ENCODE measurements around the gene PODN. TPM values are rescaled to one million over a fixed set of nuclear protein-coding genes. Genes with fewer than 3 reads are reported as not detected.

The PODN gene
- total RNA-seq, 1 experiment from 2014 or later = 0.17 TPM

GRCh38 chr1:53081384-53082066, 19.5 kb downstream of the PODN start:
- H3K27ac Mint-ChIP-seq = no peak overlapping the region
- Histone ChIP-seq H3K23me2 (ENCODE audit: insufficient read length, low read depth, low read length, poor library complexity, severe bottlenecking) (peaks cover 3% of the 10 kb centered on the region), H3K79me2 (ENCODE audit: insufficient read depth, low read length) (no peaks in the 10 kb centered on the region), H3K4ac (ENCODE audit: low read depth, low read length) (no peak overlapping the region), H2AFZ (ENCODE audit: low read length) (no peak overlapping the region), H4K5ac (ENCODE audit: insufficient read length, low read depth, low read length) (no peak overlapping the region), H3K56ac (ENCODE audit: insufficient read length, low read depth, low read length) (no peak overlapping the region), H3K79me1 (ENCODE audit: insufficient read depth, low read depth, low read length, poor library complexity, severe bottlenecking) (no peaks in the 10 kb centered on the region), H3K4me2 (ENCODE audit: insufficient read depth, insufficient read length, low read length) (no peak overlapping the region), H2BK12ac (ENCODE audit: insufficient read length, low read depth, low read length) (no peak overlapping the region), H2BK120ac (ENCODE audit: low read depth, low read length, poor library complexity, severe bottlenecking) (no peak overlapping the region), H3K4me1 (ENCODE audit: insufficient read depth, low read length) (peaks cover 6% of the 10 kb centered on the region; the same call in 1 of the 2 replicates), H3K14ac (ENCODE audit: insufficient read depth, low read length) (no peak overlapping the region), H3K23ac (ENCODE audit: insufficient read length, low read depth, low read length) (no peak overlapping the region), H4K91ac (ENCODE audit: insufficient read length, low read depth, low read length) (no peak overlapping the region), H4K20me1 (ENCODE audit: control insufficient read depth, insufficient read depth, insufficient read length) (no peaks in the 10 kb centered on the region), H3K9ac (ENCODE audit: extremely low read depth, insufficient read length, low read length) (no peak overlapping the region), H3K27me3 (ENCODE audit: insufficient read depth, low read length) (no peaks in the 10 kb centered on the region), H2BK5ac (ENCODE audit: insufficient read length, low read length) (no peak overlapping the region), H2AK5ac (ENCODE audit: insufficient read length, low read length) (no peak overlapping the region), H4K8ac (replicated peaks; ENCODE audit: insufficient read length, low read depth, low read length) (no peak overlapping the region), H2BK20ac (ENCODE audit: low read depth, low read length, poor library complexity, severe bottlenecking) (no peak overlapping the region), H3T11ph (ENCODE audit: low read length) (no peak overlapping the region), H2BK15ac (ENCODE audit: low read depth, low read length) (no peak overlapping the region), H3K27ac (ENCODE audit: insufficient read length, low read depth, low read length) (no peak overlapping the region), H3K9me3 (ENCODE audit: control insufficient read depth, low read depth, low read length) (no peaks in the 10 kb centered on the region), H3K18ac (ENCODE audit: insufficient read length, low read depth, low read length) (no peak overlapping the region)
- no CpG with 5 or more reads among the region's 14 CpGs for WGBS (ENCODE audit: extremely low coverage, insufficient read length, low lambda C conversion rate)
- peaks cover 6% of the 10 kb centered on the region for H3K27me3 Mint-ChIP-seq (ENCODE audit: low read depth)
- TF ChIP-seq CTCF (conservative IDR thresholded peaks at IDR 0.05) = no peak
- no peaks in the 10 kb centered on the region for H3K9me3 Mint-ChIP-seq
- DNase-seq = no peak
- peaks cover 11 to 29% of the 10 kb centered on the region in 2 experiments for H3K4me1 Mint-ChIP-seq
- H3K4me3 Mint-ChIP-seq = no peak overlapping the region
- H3K36me3 Mint-ChIP-seq (ENCODE audit: insufficient read depth in 1 of 3, low read depth in 3 of 3) = no peaks in the 10 kb centered on the region; a peak in 1 of 7 replicates

Data from H9 (cell line).